HG02970 (cell line): Measurements from ENCODE around the gene ELL2.
"Not testable (repeated sequence)": the region's sequence is repeated elsewhere in the genome, so short reads cannot be mapped to it uniquely, and the experiment has no call there.

Experiments used
- ATAC-seq: cut with Tn5 transposase; IDR thresholded peaks from one replicate; pipeline ENCODE4 v1.9.1; 2021; ENCODE audit warnings: mild to moderate bottlenecking, moderate library complexity, moderate number of reproducible peaks; ENCODE audit not compliant: unreplicated experiment, low FRiP score

The ELL2 gene

DNA sequence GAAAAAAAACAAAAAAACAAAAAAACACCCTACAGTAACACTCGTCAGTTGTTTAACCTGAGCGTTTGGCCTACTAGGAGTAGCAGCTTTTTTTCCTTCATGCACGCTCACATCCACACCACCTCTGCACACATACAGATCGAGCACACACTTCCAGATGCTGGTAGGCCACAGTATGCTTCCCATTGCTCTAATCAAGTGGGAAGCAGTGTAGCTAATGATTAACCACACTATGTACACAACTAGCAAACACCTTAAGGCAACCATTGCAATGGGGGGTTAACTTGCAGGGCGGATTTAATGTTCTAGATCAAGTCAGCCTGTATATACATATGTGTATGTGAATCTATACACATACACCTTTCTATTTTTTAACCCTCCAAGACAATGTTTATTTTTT, 73.7 kb downstream of the ELL2 start:
- no peak for ATAC-seq

DNA sequence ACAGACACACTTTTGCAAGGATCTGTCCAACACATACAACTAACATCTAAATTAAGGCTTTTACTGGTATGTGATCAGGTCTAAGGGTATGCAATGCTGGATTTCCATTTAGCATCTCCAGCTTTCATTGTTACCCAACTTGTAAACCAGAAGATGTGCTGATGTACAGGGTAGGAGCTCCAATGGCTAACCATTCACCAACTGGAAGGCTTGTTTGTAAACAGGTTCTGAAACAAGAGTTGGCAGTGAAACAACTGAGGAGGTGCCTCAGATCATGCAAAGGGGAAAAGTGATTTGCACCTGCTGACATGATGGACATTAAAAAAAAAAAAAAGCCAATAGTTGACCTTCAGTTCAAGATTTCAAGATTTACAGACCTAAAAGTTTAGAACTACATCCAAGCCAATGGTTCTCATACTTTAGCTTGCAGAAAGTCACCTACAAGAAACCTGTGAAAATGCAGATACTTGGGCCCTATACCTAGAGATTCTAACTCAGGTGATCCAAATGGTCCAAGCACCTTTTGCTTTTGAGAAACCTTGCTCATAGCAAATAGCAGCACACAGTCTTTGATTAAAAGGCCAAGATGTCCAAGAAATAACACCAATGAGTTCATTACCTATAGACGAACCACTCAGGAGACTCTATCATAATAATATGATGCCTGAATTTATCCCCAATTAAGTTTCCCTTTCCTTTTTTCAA, 75.2 kb downstream of the ELL2 start:
- ATAC-seq: no peak

DNA sequence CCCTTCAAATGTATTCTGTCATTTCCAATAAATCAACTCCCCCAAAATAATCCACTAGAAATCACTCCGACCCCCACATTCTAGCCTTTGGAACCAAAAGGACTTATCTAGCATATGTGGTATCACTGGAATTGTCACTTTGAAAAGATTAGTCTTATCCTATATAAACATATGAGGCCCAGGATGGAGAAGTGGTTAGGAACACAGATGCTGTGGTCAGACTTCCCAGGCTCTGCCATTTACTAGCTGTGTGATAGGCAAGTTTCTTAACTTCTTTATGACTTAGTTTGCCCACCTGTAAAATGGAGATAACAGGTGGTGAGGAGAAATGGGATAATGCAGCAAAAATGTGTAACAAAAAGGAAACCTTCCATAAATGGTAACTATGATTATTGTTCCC, 77.1 kb downstream of the ELL2 start:
- no peak for ATAC-seq

DNA sequence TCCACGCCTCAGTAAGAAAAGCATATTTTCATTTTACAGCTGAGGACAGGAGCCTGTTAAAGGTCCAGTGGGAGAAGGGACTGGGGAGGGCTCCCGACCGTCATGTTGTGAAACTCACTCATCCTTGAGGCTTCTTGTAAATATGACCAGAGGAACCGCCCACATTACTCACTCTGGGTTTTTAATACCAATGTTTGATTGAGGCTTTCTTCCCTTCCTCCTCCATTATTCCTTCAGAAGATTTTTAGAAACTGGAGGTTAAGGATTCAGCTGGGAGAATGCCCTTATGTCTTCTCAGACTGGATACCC, 77.7 kb downstream of the ELL2 start:
- no peak for ATAC-seq

DNA sequence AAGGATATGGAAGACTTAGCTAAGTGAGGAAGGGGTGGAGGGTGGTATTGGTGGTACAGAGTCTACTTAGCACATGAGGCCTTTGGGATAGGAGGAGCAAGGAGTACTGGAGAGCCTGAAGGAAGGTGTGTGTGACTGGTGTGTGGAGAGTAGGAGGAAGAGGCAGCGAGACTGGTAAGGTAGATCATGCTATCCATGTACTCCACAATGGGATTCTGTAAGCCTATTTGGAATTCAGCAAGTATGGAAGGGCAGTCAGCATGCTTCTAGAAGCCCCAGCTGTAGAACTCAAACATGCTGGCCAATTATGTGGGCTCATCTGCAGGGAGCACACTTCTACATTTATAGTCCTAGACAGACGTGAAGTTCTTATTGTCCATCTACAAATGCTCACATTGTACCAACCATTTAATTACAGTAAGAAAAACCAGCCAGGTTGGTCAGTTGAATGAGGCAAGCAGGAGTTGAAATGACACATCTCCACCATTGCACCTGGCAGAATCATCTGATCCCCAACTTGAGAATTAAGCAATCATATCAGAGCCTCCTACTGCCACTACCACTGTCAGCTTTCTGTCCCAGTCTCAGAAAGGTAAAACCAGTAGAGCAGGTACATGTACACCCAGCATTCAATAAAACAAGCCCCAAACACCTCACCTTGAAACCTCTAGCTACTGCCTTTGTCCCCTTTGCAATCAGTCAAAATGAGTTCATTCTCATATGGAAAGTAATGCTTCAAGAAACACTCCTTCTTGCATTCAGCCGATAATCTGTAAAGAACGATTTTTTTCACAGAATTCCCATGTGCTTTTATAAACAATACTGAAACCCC, 78.2 kb downstream of the ELL2 start:
- ATAC-seq: no peak

DNA sequence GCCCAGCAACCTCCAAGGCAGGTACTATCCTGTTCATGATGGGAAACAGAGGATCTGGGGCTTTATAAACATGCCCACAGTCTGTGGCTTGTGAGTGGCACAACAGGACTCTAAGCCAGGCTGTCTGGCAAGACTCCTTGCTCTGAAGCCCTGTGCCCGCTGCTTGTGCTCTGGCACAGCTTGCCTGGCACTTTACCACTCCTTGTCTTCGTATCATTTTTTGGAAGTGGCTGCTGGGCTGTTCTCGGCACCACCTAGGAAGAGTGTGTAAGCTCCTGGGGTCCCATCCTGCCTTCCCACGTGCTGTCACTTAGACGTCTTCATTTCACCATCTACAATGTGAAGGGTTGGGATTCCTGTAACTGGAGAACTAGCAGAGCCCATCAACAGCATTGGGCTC, 79.8 kb downstream of the ELL2 start:
- no peak for ATAC-seq

DNA sequence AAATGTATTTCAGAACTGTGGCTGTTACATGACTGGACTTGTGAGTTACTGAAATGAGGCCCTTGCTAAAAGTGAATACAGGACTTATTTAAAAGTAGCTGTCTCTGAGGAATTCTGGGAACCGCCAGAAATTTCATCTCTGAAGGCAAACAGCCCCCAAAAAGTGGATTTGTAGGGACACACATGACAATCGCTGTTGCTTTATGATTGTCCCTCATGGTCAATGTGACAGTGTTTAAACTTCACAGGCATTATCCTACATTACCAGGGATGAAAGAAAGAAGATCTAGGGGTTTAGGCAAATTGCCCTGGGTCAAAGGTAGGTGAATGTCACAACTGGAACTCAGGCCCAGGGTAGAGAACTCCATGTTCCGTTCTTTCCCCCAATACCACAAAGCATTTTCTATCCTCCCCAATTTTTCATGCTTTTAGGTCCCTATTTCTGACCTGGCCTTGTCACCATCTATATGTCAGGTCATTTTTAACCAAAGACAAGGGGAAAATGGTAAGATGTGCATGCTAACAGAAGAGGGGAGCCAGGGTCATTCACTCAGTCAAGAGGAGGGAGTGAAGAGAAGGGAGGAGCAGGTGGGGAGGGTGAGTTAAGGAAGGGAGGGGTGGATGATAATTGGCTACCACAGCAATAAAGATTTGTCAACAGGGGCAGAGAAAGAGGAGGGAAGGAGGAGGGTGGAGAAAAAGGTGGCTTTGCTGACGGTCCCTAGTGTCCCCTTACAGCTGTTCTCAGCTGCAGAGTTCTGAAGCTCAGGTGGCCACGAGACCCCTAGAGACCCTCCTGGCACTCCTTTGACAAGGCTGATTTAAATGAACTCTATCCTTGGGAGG, 81.3 kb downstream of the ELL2 start:
- ATAC-seq: no peak

DNA sequence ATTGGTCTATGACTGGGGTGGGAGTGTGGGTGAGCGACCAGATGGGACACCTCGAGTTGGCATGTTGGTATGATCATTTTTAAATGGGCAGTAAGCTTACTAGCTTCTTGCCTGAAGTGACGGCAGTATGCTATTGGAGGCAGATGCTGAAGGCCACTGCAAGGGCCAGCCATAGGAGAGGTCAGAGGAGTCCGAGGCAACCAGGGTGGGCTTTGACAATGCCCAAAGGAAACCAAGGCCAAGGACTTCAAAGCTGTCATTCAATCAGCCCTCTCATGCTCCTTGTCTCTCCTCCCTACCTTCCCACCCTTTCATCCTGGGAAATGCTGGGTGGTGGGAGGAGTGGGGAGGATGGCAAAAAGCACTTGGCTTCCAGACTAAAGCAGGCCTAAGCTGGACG, 82.0 kb downstream of the ELL2 start:
- no peak for ATAC-seq

DNA sequence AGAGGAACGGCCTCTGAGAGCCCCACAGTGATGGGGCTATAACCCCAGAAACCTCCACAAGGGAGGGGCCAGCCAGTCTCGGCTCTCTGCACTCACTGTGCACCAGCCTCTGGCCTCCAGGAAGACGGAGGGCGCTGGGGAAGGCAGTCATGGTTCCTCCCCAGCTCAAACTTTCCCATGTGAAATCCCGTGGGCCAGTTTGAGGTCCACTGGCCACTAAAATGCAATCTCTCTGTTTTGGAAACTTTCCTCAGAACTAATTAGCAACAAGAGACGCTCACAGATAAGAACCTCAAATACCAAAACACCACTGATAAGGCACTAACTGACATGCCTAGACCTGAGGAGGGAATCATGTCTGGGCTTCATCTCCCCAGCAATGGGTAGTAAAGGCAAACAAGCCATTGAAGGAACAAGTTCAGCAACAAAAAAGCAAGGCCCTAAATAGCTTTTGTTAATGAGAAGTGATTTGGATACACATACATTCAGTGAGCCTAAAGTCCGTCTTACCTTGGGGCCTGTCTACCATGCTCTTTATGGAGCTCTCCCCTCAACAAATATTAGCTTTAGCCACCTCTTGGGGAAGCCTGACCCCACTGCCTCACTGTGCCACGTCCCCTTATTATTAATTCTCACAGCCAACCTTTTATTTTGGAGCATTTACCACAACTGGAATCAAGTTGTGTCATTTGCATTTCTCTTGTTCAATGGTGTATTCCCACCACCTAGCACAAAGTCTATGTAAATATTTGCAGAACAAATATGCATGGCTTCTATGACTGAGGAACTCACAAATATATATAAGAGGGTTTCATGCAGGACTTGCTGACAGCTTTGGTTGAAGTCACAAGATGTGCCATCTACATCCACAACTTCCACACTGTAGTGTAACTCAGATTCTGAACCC, 83.0 kb downstream of the ELL2 start:
- no peak for ATAC-seq

DNA sequence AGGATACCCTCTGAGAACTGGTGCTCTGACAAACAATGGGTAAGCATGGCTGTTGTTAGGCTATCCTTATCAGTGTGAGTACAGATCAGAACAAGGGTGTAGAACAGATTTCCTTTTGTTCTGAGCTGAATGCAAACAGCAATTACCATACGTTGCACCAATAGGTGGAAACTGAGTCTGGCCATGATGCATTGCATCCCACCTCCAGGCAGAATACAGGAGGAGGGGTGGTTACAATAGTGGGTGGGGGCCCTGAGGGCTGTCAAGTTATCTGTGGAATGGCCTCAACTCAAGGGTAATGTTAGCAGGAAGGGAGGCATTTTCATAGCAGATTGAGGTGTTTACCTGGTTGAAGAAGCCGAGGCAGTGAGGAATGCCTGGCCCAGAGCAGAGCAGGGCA, 84.9 kb downstream of the ELL2 start:
- ATAC-seq: no peak

DNA sequence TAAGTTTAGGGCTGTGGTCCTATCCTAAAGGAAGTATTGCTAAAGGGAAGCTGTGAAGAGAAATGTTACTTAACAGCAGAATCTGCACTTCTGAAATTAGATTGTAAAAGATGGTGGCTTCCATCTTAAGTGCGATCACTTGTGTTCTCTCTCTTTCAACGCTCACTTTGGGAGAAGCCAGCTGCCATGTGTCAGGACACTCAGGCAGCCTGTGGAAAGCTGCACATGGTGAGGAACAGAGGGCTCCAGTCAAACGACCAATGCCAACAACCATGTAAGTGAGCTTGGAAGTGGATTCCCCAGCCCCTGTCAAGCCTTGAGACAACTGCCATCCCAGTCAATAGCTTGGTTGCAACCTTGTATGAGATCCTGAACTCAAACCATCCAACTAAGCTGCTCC, 87.4 kb downstream of the ELL2 start:
- ATAC-seq: no peak

DNA sequence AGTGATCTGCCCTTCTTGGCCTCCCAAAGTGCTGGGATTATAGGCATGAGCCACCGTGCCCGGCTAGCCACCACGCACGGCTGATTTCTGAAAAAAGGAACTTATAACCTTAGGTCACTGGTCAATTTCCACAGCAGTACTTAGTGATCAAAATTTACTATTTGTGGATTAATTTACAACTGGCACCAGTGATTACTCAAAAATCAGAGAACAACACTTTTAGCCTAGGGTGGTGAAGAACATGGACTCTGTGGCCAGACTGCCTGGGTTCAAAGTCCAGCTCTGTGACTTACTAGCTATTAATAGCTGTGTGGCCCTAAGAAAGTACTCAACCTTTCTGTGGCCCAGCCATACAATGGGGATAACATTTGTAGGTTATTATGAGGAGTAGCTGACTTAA, 88.3 kb downstream of the ELL2 start:
- ATAC-seq: no peak

DNA sequence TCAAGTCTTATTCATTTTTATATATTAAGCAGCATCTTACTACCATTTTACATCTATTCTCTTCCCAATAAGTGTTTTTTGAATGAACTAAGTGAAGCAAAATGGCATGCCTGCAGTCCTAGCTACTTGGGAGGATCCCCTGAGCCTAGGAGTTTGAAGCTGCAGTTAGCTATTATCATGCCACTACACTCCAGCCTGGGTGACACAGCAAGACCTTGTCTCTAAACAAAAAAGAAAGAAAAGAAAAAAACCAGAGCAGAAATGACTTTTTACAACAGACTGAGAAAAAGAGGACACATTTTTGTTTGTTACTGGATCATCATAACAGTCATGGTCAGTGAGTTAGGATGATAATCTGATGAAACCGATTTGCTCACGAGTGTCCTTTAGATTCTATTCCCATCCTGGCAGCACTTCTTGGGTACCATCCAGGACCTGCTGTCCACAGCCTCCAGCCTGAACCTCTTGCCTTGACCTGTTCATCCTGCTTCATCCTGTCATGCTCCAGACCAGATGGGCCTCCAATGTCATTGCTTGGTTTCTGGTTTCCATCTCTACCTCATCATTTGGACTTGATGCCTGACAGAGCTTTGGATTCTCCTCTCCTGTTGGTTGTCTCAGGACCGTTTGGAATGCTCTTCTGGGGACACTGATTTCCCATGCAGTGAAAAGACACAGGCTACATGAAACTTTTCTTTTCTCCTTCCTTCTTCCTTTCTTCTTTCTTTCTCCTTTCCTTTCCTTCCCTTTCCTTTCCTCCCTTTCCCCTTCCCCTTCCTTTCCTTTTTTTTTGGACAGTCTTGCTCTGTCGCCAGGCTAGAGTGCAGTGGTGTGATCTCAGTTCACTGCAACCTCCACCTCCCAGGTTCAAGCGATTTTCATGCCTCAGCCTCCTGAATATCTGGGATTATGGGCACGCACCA, 89.0 kb downstream of the ELL2 start:
- no peak for ATAC-seq

DNA sequence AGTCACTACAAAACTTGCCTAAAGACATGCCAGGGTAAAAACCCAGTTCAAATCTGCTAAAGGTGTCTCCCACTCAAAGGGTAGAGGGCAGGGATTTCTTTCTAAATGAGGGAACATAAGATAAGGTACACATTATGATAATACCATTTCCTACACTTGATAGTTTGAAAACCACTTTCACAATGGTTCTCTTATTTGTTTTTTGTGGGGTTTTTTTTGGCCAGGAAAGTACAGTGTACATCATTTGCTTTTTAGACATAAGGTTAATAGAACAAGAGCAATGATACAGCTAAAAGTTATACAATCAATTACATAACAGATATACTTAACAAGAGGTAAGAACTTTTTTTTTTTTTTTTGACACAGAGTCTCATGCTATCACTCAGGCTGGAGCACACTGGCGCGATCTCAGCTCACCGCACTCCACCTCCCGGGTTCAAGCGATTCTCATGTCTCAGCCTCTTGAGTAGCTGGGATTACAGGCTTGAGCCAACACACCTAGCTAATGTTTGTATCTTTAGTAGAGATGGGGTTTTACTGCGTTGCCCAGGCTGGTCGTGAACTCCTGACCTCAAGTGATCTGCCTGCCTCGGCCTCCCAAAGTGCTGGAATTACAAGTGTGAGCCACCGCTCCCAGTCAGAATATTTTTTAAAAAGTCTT, 90.4 kb downstream of the ELL2 start:
- no peak for ATAC-seq

DNA sequence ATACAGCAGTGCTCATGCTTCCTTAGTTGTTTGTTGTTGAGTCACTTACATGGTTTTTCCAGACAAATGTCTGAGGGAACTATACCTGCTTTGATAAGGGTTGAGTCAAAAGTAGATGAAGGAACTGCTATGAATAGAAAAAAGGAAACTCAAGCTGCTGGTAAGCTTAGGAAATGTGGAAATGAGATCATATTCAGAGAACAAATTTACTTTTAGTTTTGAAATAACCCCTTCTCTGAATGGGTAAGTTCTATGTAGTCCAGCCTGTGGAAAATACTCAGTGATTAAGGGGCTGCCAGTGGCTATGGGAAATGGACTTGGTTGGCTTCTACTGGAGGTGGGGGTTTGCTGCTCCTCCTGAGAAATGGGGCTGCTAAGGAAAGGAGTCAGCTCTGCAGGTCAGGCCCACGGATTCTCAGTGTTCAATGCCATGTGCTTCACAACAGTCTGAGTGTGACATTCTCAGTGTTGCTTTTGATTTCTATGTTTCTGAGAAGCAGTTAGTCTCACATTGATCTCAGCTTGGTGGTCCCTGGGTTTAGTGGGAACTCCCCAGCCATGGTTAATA, 91.5 kb downstream of the ELL2 start:
- peak; percentile 63 for ATAC-seq

DNA sequence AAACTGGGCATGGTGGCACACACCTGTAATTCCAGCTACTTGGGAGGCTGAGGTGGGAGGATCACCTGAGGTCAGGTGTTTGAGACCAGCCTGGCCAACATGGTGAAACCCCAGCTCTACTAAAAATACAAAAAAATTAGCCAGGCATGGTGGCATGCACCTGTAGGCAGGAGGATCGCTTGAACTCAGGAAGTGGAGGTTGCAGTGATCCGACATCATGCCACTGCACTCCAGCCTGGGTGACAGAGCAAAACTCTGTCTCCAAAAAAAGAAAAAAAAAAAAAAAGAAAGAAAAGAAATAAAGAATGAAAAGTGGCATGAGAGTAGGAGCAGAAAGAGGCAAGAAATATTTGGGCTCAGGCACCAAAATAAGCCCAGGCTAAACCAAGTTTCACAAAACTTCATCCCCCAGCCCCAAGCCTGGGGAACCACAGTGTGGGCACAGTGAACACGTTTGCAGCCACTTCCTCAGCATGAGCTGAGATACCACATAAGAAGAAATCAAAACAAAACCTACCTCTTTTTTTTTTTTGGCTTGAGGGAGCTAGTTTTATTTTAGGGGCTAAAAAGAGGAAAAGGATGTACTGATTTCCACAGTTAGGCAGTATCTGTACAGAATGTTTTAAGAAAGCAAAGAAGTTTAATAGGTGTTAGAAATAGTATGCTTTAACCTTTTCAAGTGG, 92.3 kb downstream of the ELL2 start:
- ATAC-seq: not testable (repeated sequence)

DNA sequence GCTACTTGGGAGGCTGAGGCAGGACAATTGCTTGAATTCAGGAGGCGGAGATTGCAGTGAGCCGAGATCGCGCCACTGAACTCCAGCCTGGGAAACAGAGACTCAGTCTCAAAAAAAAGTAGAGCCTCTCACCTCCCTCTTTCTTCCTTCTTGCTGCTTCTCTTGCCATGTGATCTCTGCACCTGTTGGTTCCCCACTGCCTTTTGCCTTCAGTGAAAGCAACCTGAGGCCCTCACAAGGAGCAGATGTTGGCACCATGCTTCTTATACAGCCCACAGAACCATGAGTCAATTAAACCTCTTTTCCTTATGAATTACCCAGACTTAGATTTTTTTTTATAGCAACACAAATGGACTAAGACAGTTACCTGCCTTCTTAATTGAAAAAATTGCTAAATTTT, 93.5 kb downstream of the ELL2 start:
- ATAC-seq: no peak
